HG02981 (cell line): ENCODE measurements around the gene SH3GL1.

ENCODE experiments used
- ATAC-seq: cut with Tn5 transposase; IDR thresholded peaks from one replicate; pipeline ENCODE4 v1.9.1; 2021; ENCODE audit warnings: mild to moderate bottlenecking, moderate library complexity; ENCODE audit not compliant: unreplicated experiment

Gene SH3GL1

GRCh38 chr19:4400135-4400936 is at the start of gene SH3GL1:
Gene SH3GL1, minus strand, starts transcription at chr19:4400547. Its CDS starts 179 bp downstream, at chr19:4400368.
- ATAC-seq, result peak; percentile 53

GRCh38 chr19:4449639-4450028 is 49.3 kb upstream of the SH3GL1 start:
- ATAC-seq, result no peak

DNA sequence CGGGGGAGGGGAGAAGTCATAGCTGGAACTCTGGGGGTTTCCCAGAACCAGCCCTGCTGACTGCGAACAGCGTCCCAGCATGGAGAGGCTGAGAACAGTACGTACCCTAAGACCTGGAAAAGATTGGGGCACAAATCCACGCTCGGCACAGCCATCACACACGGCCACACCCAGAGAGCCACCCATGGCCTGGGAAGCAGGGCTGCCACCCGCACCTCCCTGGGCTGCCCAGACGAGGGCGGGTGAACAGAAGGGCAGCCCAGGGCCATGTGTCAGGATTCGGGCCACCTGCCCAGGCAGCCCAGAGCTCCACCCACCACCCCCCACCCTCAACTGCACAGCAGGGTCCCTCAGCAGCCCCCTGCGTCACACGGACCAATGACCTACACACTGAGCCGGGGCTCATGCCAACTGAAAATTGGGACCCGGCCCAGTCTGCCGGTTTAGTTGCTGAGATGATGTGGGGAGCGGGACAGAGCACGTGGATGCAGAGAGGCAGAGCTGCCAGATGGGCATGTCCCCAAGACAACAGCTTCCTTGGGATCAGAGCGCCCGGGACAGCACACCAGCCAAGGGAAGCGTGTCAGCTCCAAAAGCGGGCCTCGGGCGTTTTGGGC is 48.8 kb upstream of the SH3GL1 start:
- ATAC-seq, result no peak

GRCh38 chr19:4448147-4448985 is 48.0 kb upstream of the SH3GL1 start:
- ATAC-seq, result no peak

DNA sequence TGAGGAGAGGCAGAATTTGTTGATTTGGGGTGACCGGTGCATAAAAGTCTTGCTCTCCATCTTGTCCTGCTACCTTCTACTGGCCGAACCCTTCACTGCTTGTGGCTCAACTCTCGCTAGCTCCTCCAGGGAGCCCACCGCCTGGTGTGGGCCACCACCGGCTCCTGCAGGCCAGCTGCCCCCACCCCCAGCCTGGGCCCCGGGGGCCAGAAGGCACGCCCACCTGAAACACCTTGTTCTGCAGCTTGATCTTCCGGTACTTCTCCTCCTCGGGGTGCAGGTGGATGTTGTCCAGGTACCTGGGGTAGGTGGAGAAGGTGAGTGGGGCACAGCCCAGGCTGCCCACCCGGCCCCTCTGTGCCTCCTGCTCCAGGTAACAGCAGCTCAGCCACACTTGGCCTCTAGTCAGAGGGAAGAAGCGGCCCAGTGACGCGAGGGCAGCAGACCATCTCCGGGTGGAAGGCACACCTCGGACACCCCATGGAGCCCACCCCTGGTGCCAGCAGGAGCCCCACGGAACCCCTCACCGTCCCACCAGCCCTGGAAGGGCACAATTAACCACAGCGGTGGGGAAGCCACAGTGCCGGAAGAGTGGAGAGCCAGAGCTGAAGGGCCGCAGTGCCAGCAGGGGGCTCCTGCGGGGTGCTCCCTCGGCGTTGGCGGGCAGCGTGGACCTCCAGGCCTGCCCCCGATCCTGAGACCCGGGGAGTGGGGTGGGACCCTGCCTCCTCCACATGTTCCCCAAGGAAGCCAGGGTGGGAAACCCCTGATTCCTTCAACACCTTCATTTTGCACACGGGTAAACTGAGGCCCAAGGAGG is 47.2 kb upstream of the SH3GL1 start:
- no peak for ATAC-seq

DNA sequence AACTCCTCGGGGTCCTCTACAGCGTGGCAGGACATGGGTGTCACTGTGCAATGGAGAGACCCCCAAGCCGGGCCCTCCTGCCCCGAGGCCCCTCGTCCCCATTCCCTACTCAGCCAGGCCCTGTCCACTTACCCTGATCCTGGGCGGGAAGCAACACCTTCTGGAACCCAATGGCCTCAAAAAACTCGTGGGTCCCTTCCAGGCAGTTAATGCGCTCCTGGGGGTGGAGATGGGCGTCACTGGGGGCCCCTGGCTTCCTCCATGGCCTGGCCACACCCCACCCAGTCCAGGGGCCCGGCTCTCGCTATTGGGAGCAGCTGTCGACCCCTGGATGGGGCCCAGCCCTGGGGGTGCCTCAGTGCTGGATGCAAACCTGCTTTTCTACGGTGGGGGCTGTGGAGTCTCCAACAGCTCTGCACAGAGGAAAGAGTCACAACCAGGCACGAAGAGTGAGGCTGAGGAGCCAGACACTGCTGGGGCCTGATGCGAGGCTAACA is 46.4 kb upstream of the SH3GL1 start:
- no peak for ATAC-seq

DNA sequence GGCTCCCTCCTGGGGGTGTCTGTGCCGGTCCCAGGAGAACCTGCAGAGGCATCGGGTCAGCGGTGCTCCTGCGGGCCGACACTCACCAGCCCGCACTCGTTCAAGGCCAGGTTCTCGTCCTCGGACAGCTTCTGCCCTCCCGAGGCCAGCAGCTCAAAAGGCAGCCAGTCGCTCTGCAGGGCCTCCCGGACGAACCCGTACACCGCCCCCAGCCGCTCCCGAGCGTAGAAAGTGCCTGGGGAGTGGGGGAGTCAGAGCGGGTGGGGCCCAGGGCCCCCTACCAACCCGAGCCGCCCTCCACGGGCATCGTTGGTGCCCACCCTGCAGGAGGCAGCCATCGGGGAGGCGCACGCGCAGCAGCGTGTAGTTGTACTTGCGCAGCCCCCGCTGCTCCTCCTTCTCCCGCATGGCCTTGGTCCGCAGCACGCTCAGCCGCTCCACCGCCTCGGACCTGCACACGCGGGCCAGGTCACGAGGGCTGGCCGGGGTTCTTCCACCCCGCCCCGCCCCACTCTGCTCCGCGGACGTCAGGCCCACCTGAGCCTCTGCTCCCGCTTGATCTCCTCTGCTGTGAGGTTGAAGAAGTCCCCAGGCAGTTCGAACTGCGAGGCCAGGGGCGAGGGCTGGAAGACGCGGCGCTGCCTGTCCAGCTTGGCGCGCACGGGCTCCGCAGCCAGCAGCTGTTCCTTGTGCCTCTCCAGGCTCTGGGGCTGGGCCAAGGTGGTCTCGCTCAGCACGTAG is 45.8 kb upstream of the SH3GL1 start:
- no peak for ATAC-seq

DNA sequence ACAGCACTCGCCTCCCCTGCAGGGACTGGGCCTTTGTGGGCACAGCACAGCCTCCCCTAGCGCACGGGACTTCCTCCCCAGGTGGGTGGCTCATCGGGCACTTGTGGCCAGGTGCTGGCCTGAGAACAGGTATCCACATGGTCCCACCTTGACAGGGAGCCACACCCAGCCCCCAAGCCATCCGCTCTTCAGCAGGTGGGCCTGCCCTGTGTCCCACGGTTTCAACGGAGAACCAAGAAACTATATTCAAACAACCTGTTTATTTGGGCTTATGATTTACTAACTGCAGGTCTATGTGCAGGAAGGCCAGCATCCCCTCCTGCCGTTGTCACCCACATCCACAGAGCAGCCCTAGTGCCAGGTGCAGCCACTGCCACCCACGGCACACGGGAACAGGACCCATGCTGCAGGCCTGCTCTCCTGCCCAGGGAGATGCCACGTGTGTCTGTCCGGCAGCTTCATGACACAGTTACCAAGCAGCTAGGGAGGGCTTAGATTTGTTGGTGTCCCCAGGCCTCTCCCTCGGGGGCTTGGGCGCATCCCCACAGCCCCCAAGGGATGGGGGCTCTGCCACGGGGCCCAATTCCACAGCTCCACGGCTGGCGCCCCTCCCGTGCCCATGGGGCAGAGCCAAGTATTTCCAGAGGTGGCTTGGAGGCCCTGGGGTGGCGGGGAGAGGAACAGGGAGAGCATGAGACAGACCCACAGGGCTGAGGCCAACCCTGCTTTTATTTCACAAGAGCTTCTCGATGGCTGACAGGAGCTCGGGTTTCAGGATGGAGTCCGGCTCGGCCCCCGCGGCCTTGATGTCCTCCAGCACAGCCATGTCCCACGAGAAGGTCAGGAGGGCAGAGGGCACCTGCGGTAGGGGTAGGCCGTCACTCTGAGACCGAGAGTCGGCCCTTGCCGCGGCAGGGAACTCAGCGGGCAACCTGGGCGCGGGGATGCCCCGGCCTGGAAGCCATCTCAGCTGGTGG is 44.7 kb upstream of the SH3GL1 start:
- ATAC-seq, result no peak

GRCh38 chr19:4443966-4444764 is 43.8 kb upstream of the SH3GL1 start:
- ATAC-seq, result no peak

- ATAC-seq, result no peak
Measured at GRCh38 chr19:4443188-4443587, 42.8 kb upstream of the SH3GL1 start.

- no peak for ATAC-seq
Measured at GRCh38 chr19:4442819-4443146, 42.4 kb upstream of the SH3GL1 start.

- no peak for ATAC-seq
Measured at GRCh38 chr19:4441994-4442818, 41.9 kb upstream of the SH3GL1 start.

DNA sequence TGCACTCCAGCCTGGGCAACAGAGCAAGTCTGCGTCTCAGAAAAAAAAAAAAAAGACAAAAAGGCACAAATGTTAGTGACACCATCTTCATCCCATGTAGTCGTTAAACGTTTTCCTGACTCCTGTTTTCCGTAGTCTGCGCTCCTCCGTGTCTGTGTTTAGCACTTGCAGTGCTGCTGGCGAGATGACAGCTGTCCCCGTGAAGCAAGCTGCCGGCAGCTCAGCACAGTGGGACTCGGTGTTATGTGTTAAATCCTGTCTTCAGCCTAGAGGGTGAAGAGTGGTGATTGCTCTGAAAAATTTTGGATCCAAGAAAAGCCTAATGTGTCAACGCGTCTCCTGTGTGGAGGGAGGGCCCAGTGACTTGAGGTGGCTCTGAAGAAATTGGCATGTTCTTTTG is 38.9 kb upstream of the SH3GL1 start:
- ATAC-seq, result no peak

GRCh38 chr19:4437103-4437502 is 36.8 kb upstream of the SH3GL1 start:
- ATAC-seq, result no peak

DNA sequence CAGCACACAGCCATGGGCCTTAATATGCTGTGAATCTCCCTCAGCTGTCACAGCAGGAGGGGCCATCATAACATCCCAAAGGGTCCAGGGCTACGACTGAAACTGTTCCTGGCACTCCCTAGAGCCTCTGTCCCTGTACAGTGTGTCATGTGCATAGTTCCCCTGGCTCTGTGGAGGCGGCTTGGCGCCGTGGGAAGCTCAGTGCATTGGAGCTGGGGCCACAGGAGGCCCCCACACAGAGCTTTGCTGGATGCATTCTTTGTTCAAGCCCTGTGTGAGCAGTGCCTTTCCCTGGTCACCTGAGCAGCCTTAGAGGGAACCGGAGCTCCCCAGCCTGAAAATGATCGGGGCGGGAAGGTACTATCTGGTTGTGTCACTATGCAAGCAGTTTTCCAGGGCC is 35.9 kb upstream of the SH3GL1 start:
- ATAC-seq, result no peak

- no peak for ATAC-seq
Measured at GRCh38 chr19:4434391-4434790, 34.0 kb upstream of the SH3GL1 start.

DNA sequence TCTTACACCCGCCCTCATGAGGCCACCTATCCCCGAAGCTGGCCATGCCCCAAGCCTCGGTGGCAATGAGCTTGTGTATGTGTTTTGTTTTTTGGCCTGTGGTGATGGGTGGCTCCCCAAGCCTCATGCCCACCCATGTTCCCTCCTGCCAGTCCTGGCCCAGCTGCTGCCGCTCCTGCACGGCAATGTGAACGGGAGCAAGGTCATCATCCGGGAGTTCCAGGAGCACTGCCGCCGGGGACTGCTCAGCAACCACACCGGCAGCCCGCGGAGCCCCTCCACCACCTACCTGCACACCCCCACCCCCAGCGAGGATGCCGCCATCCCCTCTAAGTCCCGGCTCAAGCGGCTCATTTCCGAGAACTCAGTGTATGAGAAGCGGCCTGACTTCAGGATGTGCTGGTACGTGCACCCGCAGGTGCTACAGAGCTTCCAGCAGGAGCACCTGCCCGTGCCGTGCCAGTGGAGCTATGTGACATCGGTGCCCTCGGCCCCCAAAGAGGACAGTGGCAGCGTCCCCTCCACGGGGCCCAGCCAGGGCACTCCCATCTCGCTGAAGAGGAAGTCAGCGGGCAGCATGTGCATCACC is 32.7 kb upstream of the SH3GL1 start:
- no peak for ATAC-seq
